K562 (cell line): ENCODE measurements around the gene MMP27. TPM values are rescaled to one million over a fixed set of nuclear protein-coding genes. Genes with fewer than 3 reads are reported as not detected.

Experiments
- BRF2 ChIP-seq: IDR thresholded peaks from 3 replicates; pipeline ENCODE4 v1.6.1; 2011; ENCODE audit warnings: borderline replicate concordance, mild to moderate bottlenecking; ENCODE audit not compliant: insufficient read length, insufficient read depth
- CBFB ChIP-seq: sonication (generic); formaldehyde crosslinking; IDR thresholded peaks from 2 replicates; pipeline ENCODE4 v1.4.0; 2020; ENCODE audit warnings: mild to moderate bottlenecking, missing genetic modification reagents
- CBX8 ChIP-seq: fragments of 200-600 bp; sonication (generic); IDR thresholded peaks from 2 replicates; pipeline ENCODE4 v1.6.1; 2012; ENCODE audit warnings: borderline replicate concordance, mixed run types, low read depth, mild to moderate bottlenecking, moderate library complexity, mixed read lengths, low read length, control low read depth, inconsistent platforms; ENCODE audit not compliant: poor library complexity, severe bottlenecking; ENCODE audit errors: extremely low read depth
- CEBPG ChIP-seq, 3 experiments: fragments of 200-800 bp in 1 of 3; sonication (Bioruptor generic) in 1 of 3; sonication (generic) in 1 of 3; formaldehyde crosslinking in 1 of 3; IDR thresholded peaks in 2 of 3; conservative IDR thresholded peaks in 1 of 3; 2 replicates each; pipeline versions ENCODE4 v1.6.1 to v1.8.0; 2016 to 2022; ENCODE audit warnings: missing compliant biosample characterization in 2 of 3, missing genetic modification characterization in 2 of 3, mild to moderate bottlenecking in 1 of 3, missing genetic modification reagents in 1 of 3
- HIVEP1 ChIP-seq: fragments of 250-450 bp; sonication (Bioruptor Pico); IDR thresholded peaks from 2 replicates; pipeline ENCODE4 v1.4.0; 2020; ENCODE audit warnings: mild to moderate bottlenecking
- JUNB ChIP-seq: fragments of 450-650 bp; formaldehyde crosslinking; conservative IDR thresholded peaks from 2 replicates; pipeline ENCODE4 v1.4.0; 2020; ENCODE audit warnings: mild to moderate bottlenecking
- NEUROD1 ChIP-seq: fragments of 150-350 bp; IDR thresholded peaks from 2 replicates; pipeline ENCODE4 v1.6.1; 2014; ENCODE audit warnings: borderline replicate concordance, low read length, low read depth; ENCODE audit not compliant: partially characterized antibody
- POLR2AphosphoS5 ChIP-seq: IDR thresholded peaks from 2 replicates; pipeline ENCODE4 v1.6.1; 2011; ENCODE audit warnings: mild to moderate bottlenecking, low read depth, low read length, moderate library complexity; ENCODE audit not compliant: control insufficient read depth, insufficient read depth
- PRMT5 ChIP-seq: sonication (generic); formaldehyde crosslinking; IDR thresholded peaks from 2 replicates; pipeline ENCODE4 v1.5.0; 2020; ENCODE audit warnings: missing genetic modification reagents
- SFPQ ChIP-seq: fragments of 200-400 bp; formaldehyde crosslinking; IDR thresholded peaks from 2 replicates; pipeline ENCODE4 v1.6.1; 2017; ENCODE audit warnings: mild to moderate bottlenecking, low read depth, low read length, moderate library complexity
- SLC30A9 ChIP-seq: fragments of 250-450 bp; sonication (Bioruptor Pico); IDR thresholded peaks from 2 replicates; pipeline ENCODE4 v1.8.0; 2022; ENCODE audit warnings: mild to moderate bottlenecking, moderate library complexity
- SMARCA5 ChIP-seq: fragments of 450-650 bp; IDR thresholded peaks from 2 replicates; pipeline ENCODE4 v1.6.1; 2016
- TFAM ChIP-seq: fragments of 250-450 bp; sonication (Bioruptor Pico); conservative IDR thresholded peaks from 2 replicates; pipeline ENCODE4 v1.5.0; 2021; ENCODE audit warnings: mild to moderate bottlenecking, moderate library complexity
- ZBTB7A ChIP-seq: IDR thresholded peaks from 2 replicates; pipeline ENCODE4 v1.6.1; 2011; ENCODE audit warnings: low read depth, mild to moderate bottlenecking, low read length, moderate library complexity, borderline replicate concordance; ENCODE audit not compliant: control insufficient read depth
- ZFPM2 ChIP-seq: fragments of 250-450 bp; sonication (Bioruptor Pico); IDR thresholded peaks from 2 replicates; pipeline ENCODE4 v1.5.1; 2022; ENCODE audit warnings: mild to moderate bottlenecking
- ZFX ChIP-seq: sonication (generic); formaldehyde crosslinking; IDR thresholded peaks from 2 replicates; pipeline ENCODE4 v1.8.0; 2022; ENCODE audit warnings: mild to moderate bottlenecking, missing genetic modification reagents, moderate library complexity
- ZNF444 ChIP-seq: fragments of 250-450 bp; sonication (Bioruptor Pico); IDR thresholded peaks from 2 replicates; pipeline ENCODE4 v1.4.0; 2020; ENCODE audit warnings: mild to moderate bottlenecking, moderate library complexity
- ZNF609 ChIP-seq: sonication (generic); formaldehyde crosslinking; IDR thresholded peaks from 2 replicates; pipeline ENCODE4 v1.8.1; 2023; ENCODE audit warnings: missing genetic modification reagents, mild to moderate bottlenecking, borderline replicate concordance
- ZNF699 ChIP-seq: fragments of 250-450 bp; sonication (Bioruptor Pico); IDR thresholded peaks from 2 replicates; pipeline ENCODE4 v1.8.0; 2021; ENCODE audit warnings: mild to moderate bottlenecking, moderate library complexity; ENCODE audit not compliant: insufficient replicate concordance
- ZNF75A ChIP-seq: fragments of 450-650 bp; formaldehyde crosslinking; IDR thresholded peaks from 2 replicates; pipeline ENCODE4 v1.4.0; 2020; ENCODE audit warnings: mild to moderate bottlenecking
- polyA plus RNA-seq, 8 experiments: library from polyadenylated mRNA; depleted of rRNA in 4 of 8; stranded (reverse) in 5 of 8; unstranded in 3 of 8; fragments of >200 nt; fragmentation: Nextera tagmentation in 2 of 8; fragmentation: Illumina TruSeq in 1 of 8; extraction: Ambion mirVana in 2 of 8; extraction: Trizol in 1 of 8; gene quantifications; 2 replicates each; pipeline versions ENCODE4 v1.2.1 to v1.2.3, GENCODE V29; 2011 to 2014; ENCODE audit warnings: inconsistent platforms in 1 of 8, missing spikeins in 1 of 8
- total RNA-seq, 7 experiments: library from RNA; depleted of rRNA in 6 of 7; stranded (reverse); fragments of >200 nt in 6 of 7; fragmentation: Illumina TruSeq in 2 of 7; extraction: Trizol in 2 of 7; gene quantifications; 2 replicates each; pipeline versions ENCODE4 v1.2.1 to v1.2.3, GENCODE V29; 2011 to 2021; ENCODE audit warnings: low replicate concordance in 1 of 7

MMP27 gene
- total and polyA plus RNA-seq, 9 of the 15 experiments (the other 6 are each of a cell fraction or from before 2014, with no cell fraction given), result not detected

GRCh38 chr11:102653744-102654291 lies 51.8 kb downstream of the MMP27 start (continued):
- no peak for TF ChIP-seq NEUROD1
- no peak for TF ChIP-seq ZBTB7A
- no peak for TF ChIP-seq PRMT5 (CRISPR knock-in tag)
- TF ChIP-seq JUNB, result peak; percentile 51
- TF ChIP-seq CEBPG (CRISPR knock-in tag; IDR thresholded peaks at IDR 0.05), result peak; percentile 48; the same call in 1 of the 2 replicates
- no peak for TF ChIP-seq CEBPG (tag; conservative IDR thresholded peaks at IDR 0.05 in 1 of 2, IDR thresholded peaks at IDR 0.05 in 1 of 2)
- TF ChIP-seq SMARCA5, result no peak
- peak; percentile 95 for TF ChIP-seq CBFB (CRISPR knock-in tag)
- no peak for TF ChIP-seq SFPQ
- TF ChIP-seq ZNF444 (CRISPR knock-in tag), result no peak
- no peak for TF ChIP-seq POLR2AphosphoS5
- TF ChIP-seq CBX8, result no peak
- TF ChIP-seq ZFX (CRISPR knock-in tag), result no peak
- TF ChIP-seq ZFPM2 (CRISPR knock-in tag), result no peak
- no peak for TF ChIP-seq SLC30A9 (CRISPR knock-in tag)
- TF ChIP-seq ZNF699, result no peak
- TF ChIP-seq ZNF75A (CRISPR knock-in tag), result no peak
- no peak for TF ChIP-seq ZNF609 (CRISPR knock-in tag)
- no peak for TF ChIP-seq HIVEP1 (CRISPR knock-in tag)
- no peak for TF ChIP-seq TFAM (CRISPR knock-in tag)
- no peak for TF ChIP-seq BRF2
